NCI-H2171 (cell line): Measurements from ENCODE around the gene CYBRD1.
"Not testable (repeated sequence)": the region's sequence is repeated elsewhere in the genome, so short reads cannot be mapped to it uniquely, and the experiment has no call there.

Source experiments
- DNase-seq: peaks from one replicate; lab custom pipeline; 2025; lab: John Stamatoyannopoulos, UW

Gene CYBRD1

GRCh38 chr2:171522052-171522787 lies at the start of gene CYBRD1:
TSS of gene CYBRD1 (plus strand) at chr2:171522474. CDS start at chr2:171522546, 72 bp downstream.
- no peak for DNase-seq

GRCh38 chr2:171475979-171476378 lies 46.3 kb upstream of the CYBRD1 start:
- no peak for DNase-seq

GRCh38 chr2:171478345-171478744 lies 43.9 kb upstream of the CYBRD1 start:
- no peak for DNase-seq

GRCh38 chr2:171479154-171479814 lies 43.0 kb upstream of the CYBRD1 start:
- DNase-seq = no peak

GRCh38 chr2:171480908-171481307 lies 41.4 kb upstream of the CYBRD1 start:
- DNase-seq = no peak

- DNase-seq = no peak
Measured at GRCh38 chr2:171482308-171482707, 40.0 kb upstream of the CYBRD1 start.

- DNase-seq = no peak
Measured at GRCh38 chr2:171482877-171483276, 39.4 kb upstream of the CYBRD1 start.

- DNase-seq = no peak
Measured at GRCh38 chr2:171483793-171484192, 38.5 kb upstream of the CYBRD1 start.

GRCh38 chr2:171485116-171485515 lies 37.2 kb upstream of the CYBRD1 start:
- DNase-seq = no peak

GRCh38 chr2:171487201-171487600 lies 35.1 kb upstream of the CYBRD1 start:
- no peak for DNase-seq

- no peak for DNase-seq
Measured at GRCh38 chr2:171487803-171488259, 34.4 kb upstream of the CYBRD1 start.

GRCh38 chr2:171490577-171490976 lies 31.7 kb upstream of the CYBRD1 start:
- no peak for DNase-seq

GRCh38 chr2:171491292-171491691 lies 31.0 kb upstream of the CYBRD1 start:
- DNase-seq = no peak

- DNase-seq = no peak
Measured at GRCh38 chr2:171492664-171493063, 29.6 kb upstream of the CYBRD1 start.

GRCh38 chr2:171497664-171498063 lies 24.6 kb upstream of the CYBRD1 start:
- not testable (repeated sequence) for DNase-seq

GRCh38 chr2:171505374-171505773 lies 16.9 kb upstream of the CYBRD1 start:
- no peak for DNase-seq

GRCh38 chr2:171509945-171510731 lies 12.1 kb upstream of the CYBRD1 start:
- DNase-seq = no peak

GRCh38 chr2:171512014-171512413 lies 10.3 kb upstream of the CYBRD1 start:
- DNase-seq = no peak

- no peak for DNase-seq
Measured at GRCh38 chr2:171512683-171513195, 9.5 kb upstream of the CYBRD1 start.

GRCh38 chr2:171513719-171514160 lies 8.5 kb upstream of the CYBRD1 start:
- DNase-seq = no peak

- DNase-seq = no peak
Measured at GRCh38 chr2:171514908-171515582, 7.2 kb upstream of the CYBRD1 start.
